Endothelial cell (in vitro differentiated cells): ENCODE results near the gene MAPK8IP2. TPM values are rescaled to one million over a fixed set of nuclear protein-coding genes. Genes with fewer than 3 reads are reported as not detected.

Source experiments
- DNase-seq: peaks from one replicate; pipeline ENCODE4 v3.0.0; 2021; ENCODE audit warnings: low spot score
- H3K27ac Mint-ChIP-seq: one replicate; pipeline ENCODE4 v1.8.0; 2021; ENCODE audit warnings: mixed read lengths, inconsistent platforms; ENCODE audit not compliant: unreplicated experiment
- H3K27me3 Mint-ChIP-seq: one replicate; pipeline ENCODE4 v1.8.0; 2021; ENCODE audit warnings: mild to moderate bottlenecking, moderate library complexity, mixed read lengths, inconsistent platforms; ENCODE audit not compliant: unreplicated experiment
- H3K36me3 Mint-ChIP-seq: one replicate; pipeline ENCODE4 v1.8.0; 2021; ENCODE audit warnings: mild to moderate bottlenecking, low read depth, mixed read lengths, inconsistent platforms; ENCODE audit not compliant: unreplicated experiment
- H3K4me1 Mint-ChIP-seq: one replicate; pipeline ENCODE4 v1.8.0; 2021; ENCODE audit warnings: mild to moderate bottlenecking, mixed read lengths, inconsistent platforms; ENCODE audit not compliant: unreplicated experiment
- H3K4me3 Mint-ChIP-seq: one replicate; pipeline ENCODE4 v1.8.0; 2021; ENCODE audit warnings: mild to moderate bottlenecking, mixed read lengths, inconsistent platforms; ENCODE audit not compliant: unreplicated experiment
- H3K9me3 Mint-ChIP-seq: one replicate; pipeline ENCODE4 v1.8.0; 2021; ENCODE audit warnings: mixed read lengths, inconsistent platforms; ENCODE audit not compliant: unreplicated experiment
- CTCF ChIP-seq: fragments of 200-600 bp; sonication (generic); IDR thresholded peaks from one replicate; pipeline ENCODE4 v1.5.0; 2021; ENCODE audit warnings: antibody characterized with exemption; ENCODE audit not compliant: unreplicated experiment
- total RNA-seq: library from RNA; stranded (reverse); fragmentation: NEBNext Ultra II Directional; extraction: Animal tissue kit (Norgen Biotek cat#: 25700); gene quantifications from one replicate; pipeline ENCODE4 v1.2.1, GENCODE V29; 2021; ENCODE audit not compliant: unreplicated experiment

MAPK8IP2 gene
- total RNA-seq, 1 donor from 2014 or later, result 0.69 TPM

- H3K36me3 Mint-ChIP-seq, result peaks cover 13% of the 10 kb centered on the region
- no peak for TF ChIP-seq CTCF
- no peaks in the 10 kb centered on the region for H3K9me3 Mint-ChIP-seq
- peaks cover 45% of the 10 kb centered on the region for H3K4me1 Mint-ChIP-seq
- H3K27me3 Mint-ChIP-seq, result peaks cover 16% of the 10 kb centered on the region
- H3K27ac Mint-ChIP-seq, result no peak overlapping the region
- no peak overlapping the region for H3K4me3 Mint-ChIP-seq
- peak; percentile 65 for DNase-seq
These were observed 25.1 kb downstream of the MAPK8IP2 start for GRCh38 chr22:50625568-50626313.

- peak; percentile 26 for TF ChIP-seq CTCF
- H3K27ac Mint-ChIP-seq, result no peak overlapping the region
- peaks cover 13% of the 10 kb centered on the region for H3K36me3 Mint-ChIP-seq
- peaks cover 38% of the 10 kb centered on the region for H3K4me1 Mint-ChIP-seq
- DNase-seq, result no peak
- no peaks in the 10 kb centered on the region for H3K9me3 Mint-ChIP-seq
- peak overlapping the region; percentile 80 for H3K4me3 Mint-ChIP-seq
- peaks cover 16% of the 10 kb centered on the region for H3K27me3 Mint-ChIP-seq
These were observed 25.8 kb downstream of the MAPK8IP2 start for GRCh38 chr22:50626314-50626849.

- no peak for TF ChIP-seq CTCF
- H3K4me3 Mint-ChIP-seq, result peak overlapping the region; percentile 87
- H3K36me3 Mint-ChIP-seq, result peaks cover 10% of the 10 kb centered on the region
- peaks cover 14% of the 10 kb centered on the region for H3K27me3 Mint-ChIP-seq
- no peak overlapping the region for H3K27ac Mint-ChIP-seq
- no peaks in the 10 kb centered on the region for H3K9me3 Mint-ChIP-seq
- no peak for DNase-seq
- H3K4me1 Mint-ChIP-seq, result peaks cover 32% of the 10 kb centered on the region
These were observed 26.5 kb downstream of the MAPK8IP2 start for GRCh38 chr22:50626850-50627641.

- TF ChIP-seq CTCF, result peak; percentile 13
- Mint-ChIP-seq H3K4me3 (peak within 1 kb of the TSS; percentile 98), H3K27me3 (peaks cover 13% of the 10 kb centered on the region), H3K27ac (peak within 1 kb of the TSS; percentile 59), H3K36me3 (peaks cover 9% of the 10 kb centered on the region), H3K9me3 (no peaks in the 10 kb centered on the region), H3K4me1 (peaks cover 23% of the 10 kb centered on the region)
- DNase-seq, result peak; percentile 76
These were observed 27.3 kb downstream of the MAPK8IP2 start, which contains the start of gene ARSA for GRCh38 chr22:50627642-50628542. ARSA (minus strand) TSS chr22:50628152; CDS start chr22:50627779, 373 bp downstream.
